ENCODE results near the gene TUT7. TPM values are rescaled to one million over a fixed set of nuclear protein-coding genes. Genes with fewer than 3 reads are reported as not detected.
A peak's percentile ranks its signal among the peaks of the same experiment; 100 is the strongest.
"Not testable (repeated sequence)": the region's sequence is repeated elsewhere in the genome, so short reads cannot be mapped to it uniquely, and the experiment has no call there.

TUT7 gene
- total RNA-seq, 2 donors from 2014 or later: 55.6 to 60.2 TPM

DNA sequence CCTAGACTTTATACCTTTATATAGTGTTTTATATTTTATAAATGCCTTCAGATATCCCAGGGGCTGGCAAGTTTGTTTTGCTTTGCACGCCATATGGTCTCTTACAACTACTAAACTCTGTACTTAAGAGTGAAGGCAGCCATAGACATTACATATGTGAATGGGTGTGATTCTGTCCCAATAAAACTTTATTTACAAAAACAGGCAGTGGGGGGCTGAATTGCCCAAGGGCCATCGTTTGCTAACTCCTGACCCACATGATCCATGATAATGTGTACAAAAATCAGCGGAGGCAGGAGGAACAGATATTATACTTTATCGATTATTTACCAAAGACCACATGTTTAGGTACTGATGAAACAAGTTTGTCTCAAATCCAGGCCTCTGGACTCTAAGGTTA, 36.0 kb downstream of the TUT7 start:
- peaks cover 18% of the 10 kb centered on the region for H3K36me3 Mint-ChIP-seq (ENCODE audit: low read depth)
- DNase-seq: no peak
- no peaks in the 10 kb centered on the region for H3K9me3 ChIP-seq (ENCODE audit: control insufficient read depth, low read length, poor library complexity, severe bottlenecking)
- no peak overlapping the region for H3K4me3 Mint-ChIP-seq
- H3K27me3 Mint-ChIP-seq: no peaks in the 10 kb centered on the region
- peak overlapping the region; percentile 24 for H3K27ac Mint-ChIP-seq
- ATAC-seq: no peak
- H3K4me1 Mint-ChIP-seq: peaks cover 12% of the 10 kb centered on the region

GRCh38 chr9:86315078-86315477, 39.1 kb downstream of the TUT7 start:
- ATAC-seq: no peak
- Mint-ChIP-seq H3K4me3 (no peak overlapping the region), H3K27me3 (no peaks in the 10 kb centered on the region), H3K36me3 (ENCODE audit: low read depth) (peaks cover 17% of the 10 kb centered on the region), H3K27ac (peak overlapping the region; percentile 6), H3K4me1 (peaks cover 13% of the 10 kb centered on the region)
- no peaks in the 10 kb centered on the region for H3K9me3 ChIP-seq (ENCODE audit: control insufficient read depth, low read length, poor library complexity, severe bottlenecking)
- DNase-seq: no peak

GRCh38 chr9:86312959-86313358, 41.3 kb downstream of the TUT7 start:
- not testable (repeated sequence) for ATAC-seq; H3K9me3 ChIP-seq (ENCODE audit: control insufficient read depth, low read length, poor library complexity, severe bottlenecking); H3K27me3 Mint-ChIP-seq; DNase-seq; H3K4me3 Mint-ChIP-seq
- Mint-ChIP-seq H3K27ac (peak overlapping the region; percentile 6), H3K36me3 (ENCODE audit: low read depth) (peaks cover 19% of the 10 kb centered on the region), H3K4me1 (peaks cover 13% of the 10 kb centered on the region)

- ATAC-seq (no peak), DNase-seq (no peak)
- H3K4me3 Mint-ChIP-seq: no peak overlapping the region
- H3K27ac Mint-ChIP-seq: no peak overlapping the region
- peaks cover 10% of the 10 kb centered on the region for H3K36me3 Mint-ChIP-seq (ENCODE audit: low read depth)
- H3K9me3 ChIP-seq (ENCODE audit: control insufficient read depth, low read length, poor library complexity, severe bottlenecking): no peaks in the 10 kb centered on the region
- H3K27me3 Mint-ChIP-seq: no peaks in the 10 kb centered on the region
- peaks cover 10% of the 10 kb centered on the region for H3K4me1 Mint-ChIP-seq
Observed at GRCh38 chr9:86308687-86309086, 45.5 kb downstream of the TUT7 start.

- ATAC-seq (no peak), DNase-seq (no peak)
- H3K4me3 Mint-ChIP-seq: no peak overlapping the region
- no peaks in the 10 kb centered on the region for H3K9me3 ChIP-seq (ENCODE audit: control insufficient read depth, low read length, poor library complexity, severe bottlenecking)
- peak overlapping the region; percentile 67 for H3K27ac Mint-ChIP-seq
- peaks cover 13% of the 10 kb centered on the region for H3K36me3 Mint-ChIP-seq (ENCODE audit: low read depth)
- H3K27me3 Mint-ChIP-seq: no peaks in the 10 kb centered on the region
- H3K4me1 Mint-ChIP-seq: peaks cover 10% of the 10 kb centered on the region
Observed at GRCh38 chr9:86304236-86304730, 49.9 kb downstream of the TUT7 start.

GRCh38 chr9:86303316-86303975, 50.8 kb downstream of the TUT7 start:
- DNase-seq (no peak), ATAC-seq (peak; percentile 97)
- Mint-ChIP-seq H3K27me3 (no peaks in the 10 kb centered on the region), H3K4me1 (peaks cover 10% of the 10 kb centered on the region), H3K4me3 (peak overlapping the region; percentile 28), H3K27ac (peak overlapping the region; percentile 67), H3K36me3 (ENCODE audit: low read depth) (peaks cover 15% of the 10 kb centered on the region)
- H3K9me3 ChIP-seq (ENCODE audit: control insufficient read depth, low read length, poor library complexity, severe bottlenecking): no peaks in the 10 kb centered on the region

GRCh38 chr9:86301686-86302085, 52.5 kb downstream of the TUT7 start:
- DNase-seq (no peak), ATAC-seq (no peak)
- H3K4me3 Mint-ChIP-seq: no peak overlapping the region
- peaks cover 19% of the 10 kb centered on the region for H3K4me1 Mint-ChIP-seq
- H3K27ac Mint-ChIP-seq: peak overlapping the region; percentile 57
- H3K36me3 Mint-ChIP-seq (ENCODE audit: low read depth): peaks cover 19% of the 10 kb centered on the region
- H3K27me3 Mint-ChIP-seq: no peaks in the 10 kb centered on the region
- H3K9me3 ChIP-seq (ENCODE audit: control insufficient read depth, low read length, poor library complexity, severe bottlenecking): no peaks in the 10 kb centered on the region

DNA sequence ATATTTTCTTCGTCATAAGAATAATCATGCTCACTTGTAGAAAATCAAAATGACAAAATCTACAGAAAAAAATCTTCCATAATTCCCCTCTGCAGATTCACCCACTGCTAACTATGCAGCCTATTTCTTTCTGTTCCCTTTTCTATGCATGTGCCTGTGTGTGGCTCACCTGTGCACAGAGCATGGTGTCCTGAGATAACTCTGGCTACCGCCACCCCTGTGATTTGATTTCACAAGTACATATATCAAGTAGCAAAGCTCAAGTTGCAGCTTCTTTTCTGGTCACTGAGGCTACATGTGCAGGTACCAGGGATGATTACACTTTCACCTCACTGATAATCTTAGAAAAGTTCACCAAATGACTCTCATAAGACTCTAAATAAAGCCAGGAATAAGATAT, 53.5 kb downstream of the TUT7 start:
- Mint-ChIP-seq H3K36me3 (ENCODE audit: low read depth) (peaks cover 19% of the 10 kb centered on the region), H3K4me3 (no peak overlapping the region), H3K27me3 (no peaks in the 10 kb centered on the region), H3K4me1 (peaks cover 21% of the 10 kb centered on the region), H3K27ac (peak overlapping the region; percentile 57)
- ATAC-seq: no peak
- no peaks in the 10 kb centered on the region for H3K9me3 ChIP-seq (ENCODE audit: control insufficient read depth, low read length, poor library complexity, severe bottlenecking)
- no peak for DNase-seq

GRCh38 chr9:86298873-86299272, 55.3 kb downstream of the TUT7 start:
- ATAC-seq (no peak), DNase-seq (no peak)
- Mint-ChIP-seq H3K27ac (peak overlapping the region; percentile 49), H3K36me3 (ENCODE audit: low read depth) (peaks cover 19% of the 10 kb centered on the region), H3K27me3 (no peaks in the 10 kb centered on the region), H3K4me3 (peak overlapping the region; percentile 70), H3K4me1 (peaks cover 20% of the 10 kb centered on the region)
- H3K9me3 ChIP-seq (ENCODE audit: control insufficient read depth, low read length, poor library complexity, severe bottlenecking): no peaks in the 10 kb centered on the region

DNA sequence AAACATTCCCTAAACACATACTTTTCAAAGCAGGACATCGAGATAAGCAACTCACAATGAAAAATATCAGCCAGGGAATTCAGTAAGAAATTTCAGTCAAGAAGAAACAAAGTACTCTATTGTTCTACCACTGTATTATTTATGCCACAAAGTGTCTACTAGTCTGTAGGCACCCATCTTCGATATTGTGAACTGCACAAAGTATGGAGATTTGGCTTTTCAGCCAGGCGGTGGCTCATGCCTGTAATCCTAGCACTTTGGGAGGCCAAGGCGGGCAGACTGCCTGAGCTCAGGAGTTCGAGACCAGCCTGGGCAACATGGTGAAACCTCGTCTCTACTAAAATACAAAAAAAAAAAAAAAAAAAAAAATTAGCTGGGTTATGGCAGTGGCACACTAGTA, 63.9 kb downstream of the TUT7 start:
- not testable (repeated sequence) for H3K27me3 Mint-ChIP-seq; H3K9me3 ChIP-seq (ENCODE audit: control insufficient read depth, low read length, poor library complexity, severe bottlenecking); H3K36me3 Mint-ChIP-seq (ENCODE audit: low read depth); ATAC-seq; H3K27ac Mint-ChIP-seq; H3K4me1 Mint-ChIP-seq; H3K4me3 Mint-ChIP-seq; DNase-seq

DNA sequence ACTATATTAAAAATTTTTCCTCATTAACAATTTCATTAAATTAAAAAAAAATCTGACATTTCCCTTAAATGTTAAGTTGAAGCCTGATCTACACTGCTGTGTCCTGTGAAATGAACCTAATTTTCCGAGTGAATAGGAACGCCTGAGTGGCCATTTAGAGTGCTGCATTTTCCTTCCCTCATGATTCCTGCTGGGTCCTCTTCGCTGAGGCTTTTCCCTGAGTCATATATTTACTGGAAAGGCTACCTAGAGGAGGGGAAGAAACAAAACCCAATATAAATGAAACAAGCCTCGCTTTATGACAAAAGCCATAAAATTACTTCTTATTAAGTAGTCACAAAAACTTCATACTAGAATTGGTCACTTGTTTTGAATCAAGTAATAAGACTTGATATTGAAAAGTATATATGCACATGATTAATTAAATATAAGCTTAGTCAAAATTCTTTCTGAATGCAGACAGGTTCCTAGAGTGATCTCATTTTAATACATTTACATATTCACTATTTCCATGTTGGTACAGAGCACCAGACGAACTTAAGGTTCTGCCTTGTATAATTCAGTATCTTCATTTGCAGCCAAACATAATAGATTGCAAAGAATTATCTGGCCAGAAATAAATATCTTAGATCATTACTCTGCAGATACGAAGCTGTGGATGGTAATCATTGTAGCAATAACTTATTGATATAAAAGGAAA, 65.6 kb downstream of the TUT7 start:
- Mint-ChIP-seq H3K27me3 (no peaks in the 10 kb centered on the region), H3K36me3 (ENCODE audit: low read depth) (peaks cover 3% of the 10 kb centered on the region), H3K27ac (peak overlapping the region; percentile 41), H3K4me3 (no peak overlapping the region), H3K4me1 (peaks cover 4% of the 10 kb centered on the region)
- no peaks in the 10 kb centered on the region for H3K9me3 ChIP-seq (ENCODE audit: control insufficient read depth, low read length, poor library complexity, severe bottlenecking)
- DNase-seq (no peak), ATAC-seq (no peak)

DNA sequence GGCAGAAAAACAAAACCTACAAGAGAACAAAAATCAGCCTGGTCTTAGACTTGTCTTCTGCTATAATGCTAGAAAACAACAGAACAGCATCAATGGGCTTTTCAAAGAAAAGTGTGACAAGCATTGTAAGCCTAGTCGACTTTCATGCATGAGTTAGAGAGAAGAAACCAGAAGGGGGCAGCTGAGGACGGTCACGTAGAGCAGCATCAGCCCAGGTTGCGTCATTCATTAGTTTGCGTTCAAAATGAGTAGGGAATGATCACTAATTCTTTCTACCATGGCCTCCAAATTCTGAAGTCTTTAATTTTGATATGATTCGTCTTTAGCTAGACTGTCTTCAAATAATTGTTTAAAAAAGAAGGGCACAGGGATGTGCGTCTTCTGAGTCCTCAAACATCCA, 67.2 kb downstream of the TUT7 start:
- H3K4me1 Mint-ChIP-seq: peaks cover 10% of the 10 kb centered on the region
- H3K27ac Mint-ChIP-seq: peak overlapping the region; percentile 67
- DNase-seq: no peak
- no peaks in the 10 kb centered on the region for H3K9me3 ChIP-seq (ENCODE audit: control insufficient read depth, low read length, poor library complexity, severe bottlenecking)
- H3K27me3 Mint-ChIP-seq: no peaks in the 10 kb centered on the region
- ATAC-seq: no peak
- H3K4me3 Mint-ChIP-seq: no peak overlapping the region
- no peaks in the 10 kb centered on the region for H3K36me3 Mint-ChIP-seq (ENCODE audit: low read depth)

GRCh38 chr9:86286278-86286677, 67.9 kb downstream of the TUT7 start:
- Mint-ChIP-seq H3K27me3 (no peaks in the 10 kb centered on the region), H3K36me3 (ENCODE audit: low read depth) (no peaks in the 10 kb centered on the region), H3K27ac (peak overlapping the region; percentile 67), H3K4me3 (no peak overlapping the region), H3K4me1 (peaks cover 13% of the 10 kb centered on the region)
- ATAC-seq (no peak), DNase-seq (no peak)
- H3K9me3 ChIP-seq (ENCODE audit: control insufficient read depth, low read length, poor library complexity, severe bottlenecking): no peaks in the 10 kb centered on the region

DNA sequence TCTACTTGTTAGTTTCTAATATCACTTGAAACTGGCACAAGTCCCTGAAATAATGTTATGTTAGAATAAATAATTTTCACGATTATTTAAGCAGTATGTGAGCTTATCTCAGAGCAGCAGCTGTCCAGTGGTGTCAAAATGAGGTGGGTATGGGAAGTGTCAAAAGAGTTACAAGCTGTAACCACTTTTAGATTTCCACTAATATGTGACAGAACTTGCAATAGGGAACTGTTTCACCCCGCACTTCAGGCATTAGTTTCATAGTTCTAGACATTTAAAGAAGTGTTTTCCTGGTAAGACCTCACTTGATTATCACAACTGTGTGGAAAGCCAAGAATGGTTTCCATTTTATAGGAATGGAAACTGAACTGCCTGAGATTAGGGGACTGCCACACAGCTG, 68.9 kb downstream of the TUT7 start:
- H3K36me3 Mint-ChIP-seq (ENCODE audit: low read depth): no peaks in the 10 kb centered on the region
- H3K4me3 Mint-ChIP-seq: no peak overlapping the region
- ATAC-seq (no peak), DNase-seq (no peak)
- H3K9me3 ChIP-seq (ENCODE audit: control insufficient read depth, low read length, poor library complexity, severe bottlenecking): no peaks in the 10 kb centered on the region
- peaks cover 23% of the 10 kb centered on the region for H3K4me1 Mint-ChIP-seq
- peak overlapping the region; percentile 67 for H3K27ac Mint-ChIP-seq
- H3K27me3 Mint-ChIP-seq: no peaks in the 10 kb centered on the region
